ENCODE results near the gene MASTL. TPM values are rescaled to one million over a fixed set of nuclear protein-coding genes. Genes with fewer than 3 reads are reported as not detected.

The MASTL gene
- total RNA-seq, 1 donor from 2014 or later, result 7.8 TPM

- TF ChIP-seq CTCF (IDR thresholded peaks at IDR 0.05), result no peak
- no peak for ATAC-seq
- intact Hi-C loops (cut with DNase I), result no loop called here
- peaks cover 12% of the 10 kb centered on the region for H3K4me1 ChIP-seq
- peaks cover 38% of the 10 kb centered on the region for H3K36me3 ChIP-seq
- H3K27me3 ChIP-seq (ENCODE audit: low read depth), result no peaks in the 10 kb centered on the region
- DNase-seq, result no peak
- H3K4me3 ChIP-seq, result no peak overlapping the region
- no peak overlapping the region for H3K27ac ChIP-seq
- H3K9me3 ChIP-seq, result no peaks in the 10 kb centered on the region
Observed at GRCh38 chr10:27157150-27157549, 2.0 kb downstream of the MASTL start.

- H3K4me3 ChIP-seq, result no peak overlapping the region
- no peaks in the 10 kb centered on the region for H3K4me1 ChIP-seq
- H3K27me3 ChIP-seq (ENCODE audit: low read depth), result no peaks in the 10 kb centered on the region
- DNase-seq, result no peak
- no peak overlapping the region for H3K27ac ChIP-seq
- peaks cover 51% of the 10 kb centered on the region for H3K36me3 ChIP-seq
- ATAC-seq, result no peak
- H3K9me3 ChIP-seq, result no peaks in the 10 kb centered on the region
- TF ChIP-seq CTCF (IDR thresholded peaks at IDR 0.05), result no peak
- intact Hi-C loops (cut with DNase I), result no loop called here
Observed at GRCh38 chr10:27158421-27158820, 3.3 kb downstream of the MASTL start.

GRCh38 chr10:27169849-27170248 is 14.7 kb downstream of the MASTL start:
- intact Hi-C loops (cut with DNase I), result no loop called here
- Histone ChIP-seq H3K9me3 (no peaks in the 10 kb centered on the region), H3K27ac (no peak overlapping the region), H3K4me1 (no peaks in the 10 kb centered on the region), H3K27me3 (ENCODE audit: low read depth) (no peaks in the 10 kb centered on the region), H3K36me3 (peaks cover 79% of the 10 kb centered on the region), H3K4me3 (no peak overlapping the region)
- ATAC-seq (no peak), DNase-seq (no peak)
- no peak for TF ChIP-seq CTCF (IDR thresholded peaks at IDR 0.05)

GRCh38 chr10:27188259-27188658 is 33.1 kb downstream of the MASTL start:
- Histone ChIP-seq H3K27ac (no peak overlapping the region), H3K36me3 (peaks cover 52% of the 10 kb centered on the region), H3K27me3 (ENCODE audit: low read depth) (no peaks in the 10 kb centered on the region), H3K4me3 (no peak overlapping the region), H3K9me3 (no peaks in the 10 kb centered on the region), H3K4me1 (no peaks in the 10 kb centered on the region)
- TF ChIP-seq CTCF (IDR thresholded peaks at IDR 0.05), result no peak
- DNase-seq, result no peak
- intact Hi-C loops (cut with DNase I), result no loop called here
- no peak for ATAC-seq

GRCh38 chr10:27188897-27189296 is 33.7 kb downstream of the MASTL start:
- Histone ChIP-seq H3K27me3 (ENCODE audit: low read depth) (no peaks in the 10 kb centered on the region), H3K9me3 (no peaks in the 10 kb centered on the region), H3K4me3 (no peak overlapping the region), H3K27ac (no peak overlapping the region), H3K4me1 (no peaks in the 10 kb centered on the region), H3K36me3 (peaks cover 46% of the 10 kb centered on the region)
- ATAC-seq (no peak), DNase-seq (no peak)
- intact Hi-C loops (cut with DNase I), result no loop called here
- no peak for TF ChIP-seq CTCF (IDR thresholded peaks at IDR 0.05)

GRCh38 chr10:27190508-27190907 is 35.4 kb downstream of the MASTL start:
- DNase-seq, result no peak
- H3K27ac ChIP-seq, result no peak overlapping the region
- no peak for TF ChIP-seq CTCF (IDR thresholded peaks at IDR 0.05)
- no peaks in the 10 kb centered on the region for H3K4me1 ChIP-seq
- peaks cover 35% of the 10 kb centered on the region for H3K36me3 ChIP-seq
- no peaks in the 10 kb centered on the region for H3K27me3 ChIP-seq (ENCODE audit: low read depth)
- H3K4me3 ChIP-seq, result no peak overlapping the region
- intact Hi-C loops (cut with DNase I), result no loop called here
- no peak for ATAC-seq
- H3K9me3 ChIP-seq, result no peaks in the 10 kb centered on the region

Measured in lower lobe of right lung (tissue), 2 donors.